K562 (cell line): ENCODE data around the gene BORCS8. TPM values are rescaled to one million over a fixed set of nuclear protein-coding genes. Genes with fewer than 3 reads are reported as not detected.
A peak's percentile ranks its signal among the peaks of the same experiment; 100 is the strongest.

ENCODE experiments used
- ARID3B ChIP-seq: fragments of 250-450 bp; sonication (Bioruptor Pico); IDR thresholded peaks from 2 replicates; pipeline ENCODE4 v1.4.0; 2020; ENCODE audit warnings: borderline replicate concordance
- EGR1 ChIP-seq: fragments of 450-650 bp; conservative IDR thresholded peaks from 2 replicates; pipeline ENCODE4 v1.6.1; 2017; ENCODE audit warnings: mild to moderate bottlenecking
- MAFK ChIP-seq: IDR thresholded peaks from 2 replicates; pipeline ENCODE4 v1.6.1; 2011; ENCODE audit warnings: low read length, improper control_type of control experiment
- MAX ChIP-seq: sonication (generic); formaldehyde crosslinking; IDR thresholded peaks from 2 replicates; pipeline ENCODE4 v1.9.0; 2022; ENCODE audit warnings: mild to moderate bottlenecking, missing genetic modification reagents
- MAZ ChIP-seq, 2 experiments: fragments of 450-650 bp in 1 of 2; sonication (generic) in 1 of 2; formaldehyde crosslinking; IDR thresholded peaks in 1 of 2; conservative IDR thresholded peaks in 1 of 2; 2 replicates each; pipeline versions ENCODE4 v1.4.0 to v1.5.0; 2020; ENCODE audit warnings: mild to moderate bottlenecking in 1 of 2, missing genetic modification reagents in 1 of 2
- MED1 ChIP-seq: sonication (generic); formaldehyde crosslinking; IDR thresholded peaks from 2 replicates; pipeline ENCODE4 v1.8.1; 2023; ENCODE audit warnings: missing genetic modification reagents, borderline replicate concordance
- NCOR1 ChIP-seq: fragments of 450-650 bp; IDR thresholded peaks from 2 replicates; pipeline ENCODE4 v1.6.1; 2016; ENCODE audit warnings: mild to moderate bottlenecking, moderate library complexity
- NFATC3 ChIP-seq: fragments of 450-650 bp; IDR thresholded peaks from 2 replicates; pipeline ENCODE4 v1.6.1; 2017; ENCODE audit warnings: mild to moderate bottlenecking
- PHB ChIP-seq: fragments of 250-450 bp; sonication (Bioruptor Pico); IDR thresholded peaks from 2 replicates; pipeline ENCODE4 v1.5.0; 2021
- POLR2AphosphoS5 ChIP-seq: IDR thresholded peaks from 2 replicates; pipeline ENCODE4 v1.6.1; 2011; ENCODE audit warnings: mild to moderate bottlenecking, low read depth, low read length, moderate library complexity; ENCODE audit not compliant: control insufficient read depth, insufficient read depth
- TFAP4 ChIP-seq: sonication (generic); formaldehyde crosslinking; IDR thresholded peaks from 2 replicates; pipeline ENCODE4 v1.8.0; 2022; ENCODE audit warnings: missing genetic modification reagents, mild to moderate bottlenecking, moderate library complexity, borderline replicate concordance
- THAP7 ChIP-seq: fragments of 250-450 bp; sonication (Bioruptor Pico); IDR thresholded peaks from 2 replicates; pipeline ENCODE4 v1.5.0; 2021
- THRAP3 ChIP-seq: fragments of 450-650 bp; IDR thresholded peaks from 2 replicates; pipeline ENCODE4 v1.6.1; 2016; ENCODE audit warnings: mild to moderate bottlenecking, inconsistent platforms, borderline replicate concordance
- USF1 ChIP-seq: sonication (generic); formaldehyde crosslinking; IDR thresholded peaks from 2 replicates; pipeline ENCODE4 v1.9.0; 2022; ENCODE audit warnings: mild to moderate bottlenecking, missing genetic modification reagents
- ZFP1 ChIP-seq: fragments of 450-650 bp; formaldehyde crosslinking; IDR thresholded peaks from 2 replicates; pipeline ENCODE4 v1.4.0; 2020; ENCODE audit warnings: mild to moderate bottlenecking, mixed read lengths
- ZFP36 ChIP-seq: fragments of 150-350 bp; IDR thresholded peaks from 2 replicates; pipeline ENCODE4 v1.6.1; 2018; ENCODE audit warnings: low read length, low read depth; ENCODE audit not compliant: partially characterized antibody
- ZNF282 ChIP-seq: sonication (generic); formaldehyde crosslinking; IDR thresholded peaks from 2 replicates; pipeline ENCODE4 v1.8.1; 2023; ENCODE audit warnings: missing genetic modification reagents
- ZNF589 ChIP-seq: fragments of 200-800 bp; sonication (Bioruptor generic); IDR thresholded peaks from 2 replicates; pipeline ENCODE4 v1.6.1; 2016; ENCODE audit warnings: low read depth, missing genetic modification characterization, missing compliant biosample characterization
- ZNF592 ChIP-seq: fragments of 450-650 bp; IDR thresholded peaks from 2 replicates; pipeline ENCODE4 v1.6.1; 2017; ENCODE audit warnings: antibody characterized with exemption, mild to moderate bottlenecking
- polyA plus RNA-seq, 8 experiments: library from polyadenylated mRNA; depleted of rRNA in 4 of 8; stranded (reverse) in 5 of 8; unstranded in 3 of 8; fragments of >200 nt; fragmentation: Nextera tagmentation in 2 of 8; fragmentation: Illumina TruSeq in 1 of 8; extraction: Ambion mirVana in 2 of 8; extraction: Trizol in 1 of 8; gene quantifications; 2 replicates each; pipeline versions ENCODE4 v1.2.1 to v1.2.3, GENCODE V29; 2011 to 2014; ENCODE audit warnings: inconsistent platforms in 1 of 8, missing spikeins in 1 of 8
- total RNA-seq, 7 experiments: library from RNA; depleted of rRNA in 6 of 7; stranded (reverse); fragments of >200 nt in 6 of 7; fragmentation: Illumina TruSeq in 2 of 7; extraction: Trizol in 2 of 7; gene quantifications; 2 replicates each; pipeline versions ENCODE4 v1.2.1 to v1.2.3, GENCODE V29; 2011 to 2021; ENCODE audit warnings: low replicate concordance in 1 of 7

The BORCS8 gene
- total and polyA plus RNA-seq, 9 of the 15 experiments (the other 6 are each of a cell fraction or from before 2014, with no cell fraction given): 4.6 to 33.6 (median 16.3) TPM

GRCh38 chr19:19179548-19180441 lies 12.2 kb downstream of the BORCS8 start (continued):
- TF ChIP-seq MAX (peak; percentile 81), ZFP1 (CRISPR knock-in tag) (no peak), THAP7 (no peak), ZNF589 (no peak), ARID3B (CRISPR knock-in tag) (no peak), USF1 (CRISPR knock-in tag) (peak; percentile 93), MAFK (no peak), TFAP4 (CRISPR knock-in tag) (peak; percentile 58; the same call in 1 of the 2 replicates), THRAP3 (no peak), PHB (CRISPR knock-in tag) (no peak), ZNF282 (CRISPR knock-in tag) (no peak), EGR1 (no peak), NFATC3 (no peak), ZFP36 (peak; percentile 46), ZNF592 (no peak), MAZ (CRISPR knock-in tag; conservative IDR thresholded peaks at IDR 0.05 in 1 of 2, IDR thresholded peaks at IDR 0.05 in 1 of 2) (0 out of 4 replicates have a peak, but pooled peaks of 1 of the 2 experiments have one; percentile 14), POLR2AphosphoS5 (no peak), MED1 (CRISPR knock-in tag) (no peak), NCOR1 (no peak)
